Suprapubic skin (tissue), 4 donors: ENCODE measurements around the gene KCTD19.

ENCODE experiments used
- CTCF ChIP-seq, 2 donors: fragments of 200-600 bp in 1 of 2; fragments of 450-650 bp in 1 of 2; sonication (generic) in 1 of 2; IDR thresholded peaks; one replicate each; pipeline ENCODE4 v1.5.1; 2016 to 2019; ENCODE audit warnings: antibody characterized with exemption in 2 of 2, mild to moderate bottlenecking in 1 of 2, moderate library complexity in 1 of 2
- EP300 ChIP-seq: sonication (generic); formaldehyde crosslinking; IDR thresholded peaks from one replicate; pipeline ENCODE4 v1.6.1; 2017; ENCODE audit warnings: antibody characterized with exemption
- POLR2A ChIP-seq, 2 donors: fragments of 450-650 bp; IDR thresholded peaks; one replicate each; pipeline ENCODE4 v1.6.1; 2017; ENCODE audit warnings: antibody characterized with exemption in 2 of 2, mild to moderate bottlenecking in 2 of 2, moderate library complexity in 2 of 2
- POLR2AphosphoS5 ChIP-seq, 3 donors: sonication (generic); formaldehyde crosslinking; IDR thresholded peaks; one replicate each; pipeline ENCODE4 v1.6.1; 2017; ENCODE audit warnings: antibody characterized with exemption in 3 of 3

- no peak for TF ChIP-seq POLR2A (IDR thresholded peaks at IDR 0.05)
- no peak for TF ChIP-seq CTCF (IDR thresholded peaks at IDR 0.05)
- no peak for TF ChIP-seq POLR2AphosphoS5 (IDR thresholded peaks at IDR 0.05)
- no peak for TF ChIP-seq EP300
Observed at GRCh38 chr16:67269766-67270165, 56.8 kb downstream of the KCTD19 start.
